Breast epithelium (tissue), 4 donors: Measurements from ENCODE around the gene CLN6. TPM values are rescaled to one million over a fixed set of nuclear protein-coding genes. Genes with fewer than 3 reads are reported as not detected.

ENCODE experiments used
- DNase-seq, 2 donors: peaks; one replicate each; pipeline ENCODE4 v3.0.0-alpha.2; 2019; ENCODE audit warnings: low spot score in 2 of 2
- H3K27ac ChIP-seq, 2 donors: fragments of 200-600 bp; sonication (generic) in 1 of 2; one replicate each; pipeline ENCODE4 v1.5.1; 2016 to 2019; ENCODE audit warnings: mild to moderate bottlenecking in 1 of 2
- H3K27me3 ChIP-seq, 2 donors: fragments of 200-600 bp; sonication (generic) in 1 of 2; one replicate each; pipeline versions ENCODE4 v1.5.1 to v1.6.0; 2017 to 2019; ENCODE audit warnings: control low read depth in 1 of 2, mild to moderate bottlenecking in 1 of 2
- H3K36me3 ChIP-seq: fragments of 200-600 bp; one replicate; pipeline ENCODE4 v1.5.1; 2019
- H3K4me1 ChIP-seq, 2 donors: fragments of 200-600 bp; sonication (generic); one replicate each; pipeline ENCODE4 v1.5.1; 2016 to 2019; ENCODE audit warnings: control low read depth in 1 of 2
- H3K4me3 ChIP-seq, 3 donors: fragments of 200-600 bp; sonication (generic); 1 replicate in 2 of 3; 2 replicates in 1 of 3; pipeline ENCODE4 v1.5.1; 2016 to 2019; ENCODE audit warnings: mild to moderate bottlenecking in 3 of 3, moderate library complexity in 2 of 3
- H3K9me3 ChIP-seq, 2 donors: fragments of 200-600 bp; sonication (generic) in 1 of 2; one replicate each; pipeline ENCODE4 v1.5.1; 2016 to 2019; ENCODE audit warnings: control low read depth in 1 of 2
- POLR2A ChIP-seq: fragments of 450-650 bp; IDR thresholded peaks from one replicate; pipeline ENCODE4 v1.6.1; 2016; ENCODE audit warnings: antibody characterized with exemption, mild to moderate bottlenecking, moderate library complexity
- POLR2AphosphoS5 ChIP-seq, 3 donors: sonication (generic); formaldehyde crosslinking; IDR thresholded peaks; one replicate each; pipeline ENCODE4 v1.6.1; 2017; ENCODE audit warnings: antibody characterized with exemption in 3 of 3
- intact Hi-C: fragments of 100-400 bp; cut with DNase I; formaldehyde crosslinking; loops from one replicate; pipeline ENCODE4 v1.15.1; 2023; ENCODE audit warnings: low total_unique reads
- total RNA-seq, 3 donors: library from RNA; depleted of rRNA; stranded (reverse); fragments of >200 nt; gene quantifications; one replicate each; pipeline ENCODE4 v1.1.0, GENCODE V29; 2016
- TF ChIP-seq, protein P1 (sequence below), 3 donors: fragments of 450-650 bp; IDR thresholded peaks; one replicate each; pipeline ENCODE4 v1.5.1; 2016 to 2017; ENCODE audit warnings: antibody characterized with exemption in 3 of 3, mild to moderate bottlenecking in 3 of 3, moderate library complexity in 3 of 3

CLN6 gene
- total RNA-seq, 3 donors from 2014 or later, result 16.5 to 23.1 (median 18.4) TPM

GRCh38 chr15:68163191-68163590, 66.3 kb downstream of the CLN6 start:
- Histone ChIP-seq H3K9me3 (no peaks in the 10 kb centered on the region), H3K4me3 (no peak overlapping the region), H3K27ac (no peak overlapping the region), H3K27me3 (no peaks in the 10 kb centered on the region), H3K4me1 (no peaks in the 10 kb centered on the region), H3K36me3 (no peaks in the 10 kb centered on the region)
- DNase-seq, result no peak
- intact Hi-C loops, result no loop called here
- TF ChIP-seq, protein P1, sequence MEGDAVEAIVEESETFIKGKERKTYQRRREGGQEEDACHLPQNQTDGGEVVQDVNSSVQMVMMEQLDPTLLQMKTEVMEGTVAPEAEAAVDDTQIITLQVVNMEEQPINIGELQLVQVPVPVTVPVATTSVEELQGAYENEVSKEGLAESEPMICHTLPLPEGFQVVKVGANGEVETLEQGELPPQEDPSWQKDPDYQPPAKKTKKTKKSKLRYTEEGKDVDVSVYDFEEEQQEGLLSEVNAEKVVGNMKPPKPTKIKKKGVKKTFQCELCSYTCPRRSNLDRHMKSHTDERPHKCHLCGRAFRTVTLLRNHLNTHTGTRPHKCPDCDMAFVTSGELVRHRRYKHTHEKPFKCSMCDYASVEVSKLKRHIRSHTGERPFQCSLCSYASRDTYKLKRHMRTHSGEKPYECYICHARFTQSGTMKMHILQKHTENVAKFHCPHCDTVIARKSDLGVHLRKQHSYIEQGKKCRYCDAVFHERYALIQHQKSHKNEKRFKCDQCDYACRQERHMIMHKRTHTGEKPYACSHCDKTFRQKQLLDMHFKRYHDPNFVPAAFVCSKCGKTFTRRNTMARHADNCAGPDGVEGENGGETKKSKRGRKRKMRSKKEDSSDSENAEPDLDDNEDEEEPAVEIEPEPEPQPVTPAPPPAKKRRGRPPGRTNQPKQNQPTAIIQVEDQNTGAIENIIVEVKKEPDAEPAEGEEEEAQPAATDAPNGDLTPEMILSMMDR (IDR thresholded peaks at IDR 0.05), result no peak
- TF ChIP-seq POLR2AphosphoS5 (IDR thresholded peaks at IDR 0.05), result no peak
- TF ChIP-seq POLR2A, result no peak

DNA sequence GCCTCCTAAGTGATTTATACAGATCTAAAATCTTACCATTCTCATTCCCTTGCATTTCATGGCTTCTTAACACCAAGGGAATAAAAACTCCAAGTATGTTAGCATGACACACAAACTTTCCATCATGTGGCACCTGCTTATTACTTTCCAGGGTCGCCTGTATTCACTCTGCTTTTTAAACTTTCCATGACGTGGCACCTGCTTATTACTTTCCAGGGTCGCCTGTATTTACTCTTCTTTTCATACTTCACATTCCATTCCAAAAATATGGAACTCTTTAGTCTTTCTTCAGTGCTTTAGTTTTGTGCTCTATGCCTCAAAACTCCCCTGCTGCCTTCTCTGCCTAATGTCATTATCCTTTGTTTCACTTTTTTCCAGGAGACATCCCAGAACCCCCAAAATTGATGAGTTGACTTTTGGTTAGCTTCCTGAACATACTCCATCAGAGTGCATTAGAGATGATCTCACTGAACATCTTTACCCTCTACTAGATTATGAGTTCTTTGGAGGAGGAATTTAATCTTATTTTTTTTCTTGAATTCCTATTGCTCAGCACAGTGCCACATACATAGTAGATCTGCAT, 71.4 kb downstream of the CLN6 start:
- H3K27me3 ChIP-seq, result no peaks in the 10 kb centered on the region
- no peaks in the 10 kb centered on the region for H3K9me3 ChIP-seq
- no peaks in the 10 kb centered on the region for H3K4me1 ChIP-seq
- no peak overlapping the region for H3K4me3 ChIP-seq
- no peak for TF ChIP-seq POLR2AphosphoS5 (IDR thresholded peaks at IDR 0.05)
- H3K27ac ChIP-seq, result no peak overlapping the region
- no peak for DNase-seq
- intact Hi-C loops, result loop anchor here (10.0 kb wide), 1 partner anchor 293 kb away; no protein-coding TSS in a partner anchor
- H3K36me3 ChIP-seq, result no peaks in the 10 kb centered on the region

DNA sequence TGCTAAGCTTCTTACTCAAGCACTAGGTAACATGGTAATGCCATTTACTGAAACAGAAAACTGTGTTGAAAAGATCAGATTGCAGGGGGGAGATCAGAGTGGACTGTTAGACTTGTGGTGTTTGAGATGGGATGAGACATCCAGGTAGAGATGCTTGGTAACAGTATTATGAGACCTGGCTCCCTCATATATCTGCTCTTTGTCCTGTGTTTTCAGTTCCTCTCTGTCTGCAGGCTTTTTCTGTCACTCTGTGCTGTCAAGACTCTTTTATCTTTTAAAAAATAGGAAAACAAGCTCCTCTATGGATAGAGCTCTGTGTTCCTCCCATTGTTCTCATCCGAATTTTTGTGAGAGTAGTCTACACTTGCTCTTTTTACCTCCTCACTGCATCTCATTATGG, 72.5 kb downstream of the CLN6 start:
- Histone ChIP-seq H3K4me1 (no peaks in the 10 kb centered on the region), H3K36me3 (no peaks in the 10 kb centered on the region), H3K9me3 (no peaks in the 10 kb centered on the region), H3K27ac (no peak overlapping the region), H3K27me3 (no peaks in the 10 kb centered on the region), H3K4me3 (no peak overlapping the region)
- DNase-seq, result no peak
- intact Hi-C loops, result loop anchor here (10.0 kb wide), 1 partner anchor 292 kb away; no protein-coding TSS in a partner anchor
- TF ChIP-seq POLR2A, result no peak
- TF ChIP-seq, protein P1 (IDR thresholded peaks at IDR 0.05), result no peak
- no peak for TF ChIP-seq POLR2AphosphoS5 (IDR thresholded peaks at IDR 0.05)

Other genes starting within 250 kb of the CLN6 start
- 10 to 100 TPM; 43.9 to 77.4 (median 57.1) TPM for gene PIAS1, start 175.4 kb downstream of the CLN6 start, total RNA-seq
- 1 to 10 TPM; 5.3 to 7.9 (median 6.0) TPM for gene CALML4, start 24.4 kb downstream of the CLN6 start, total RNA-seq
- gene FEM1B, start 48.0 kb upstream of the CLN6 start, total RNA-seq, result 10 to 100 TPM; 48.5 to 82.7 (median 60.0) TPM
- 1 to 10 TPM; 7.8 to 8.5 (median 7.9) TPM for gene ITGA11, start 202.4 kb upstream of the CLN6 start, total RNA-seq